Stimulated activated CD8-positive, alpha-beta memory T cell treated with anti-CD3 and anti-CD28 coated beads, Interleukin-7, amount 100 ng/mL, for 1 hour (primary cell): ENCODE results near the gene PACS1.
"Not testable (repeated sequence)": the region's sequence is repeated elsewhere in the genome, so short reads cannot be mapped to it uniquely, and the experiment has no call there.

Source experiments
- DNase-seq, 2 donors: peaks; one replicate each; pipeline ENCODE4 v3.0.0-alpha.2; 2020; ENCODE audit warnings: low read depth in 2 of 2

Gene PACS1

DNA sequence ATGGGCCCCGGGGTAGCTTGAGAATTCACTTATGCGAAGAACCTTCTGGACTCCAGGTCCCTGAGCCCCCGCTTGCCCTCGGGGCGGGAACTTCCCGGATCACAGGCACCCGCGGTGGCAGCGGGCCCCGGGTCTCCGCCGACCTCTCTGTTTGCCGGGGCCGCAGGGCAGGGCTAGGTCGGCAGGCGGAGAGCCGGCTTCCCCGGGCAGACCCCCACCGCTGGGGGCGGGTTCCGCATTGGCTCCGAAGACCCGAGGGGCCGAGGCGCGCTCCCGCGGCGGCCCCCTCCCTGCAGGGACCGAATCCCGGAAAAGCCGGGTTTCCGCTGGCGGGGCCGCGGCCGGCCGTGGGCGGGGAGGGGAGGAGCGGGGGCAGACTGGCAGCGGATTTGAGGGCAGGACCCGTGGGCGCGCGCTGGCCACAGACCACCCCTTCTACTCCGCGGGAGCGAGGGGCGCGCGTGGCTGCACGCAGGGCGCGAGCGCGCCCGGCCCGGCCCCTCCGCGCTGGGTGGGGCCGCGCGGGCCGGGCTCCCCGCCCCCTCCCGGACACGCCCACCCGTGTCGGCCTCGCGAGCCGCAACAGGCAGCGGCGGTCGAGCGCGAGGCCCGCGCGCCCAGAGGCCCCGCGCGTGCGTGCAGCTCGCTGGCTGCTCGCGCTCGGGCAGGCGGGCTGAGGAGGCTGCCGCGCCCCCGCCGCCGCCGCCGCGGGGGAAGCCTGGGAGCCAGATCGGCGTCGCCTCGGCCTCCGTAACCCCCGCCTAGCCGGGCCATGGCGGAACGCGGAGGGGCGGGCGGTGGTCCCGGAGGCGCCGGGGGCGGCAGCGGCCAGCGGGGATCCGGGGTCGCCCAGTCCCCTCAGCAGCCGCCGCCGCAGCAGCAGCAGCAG is at the start of gene PACS1:
Gene PACS1 (plus strand): TSS at position 558 of the 889 bp plus-strand sequence. CDS start 215 bp downstream, at position 773.
- peak; percentile 54 to 59 for DNase-seq

DNA sequence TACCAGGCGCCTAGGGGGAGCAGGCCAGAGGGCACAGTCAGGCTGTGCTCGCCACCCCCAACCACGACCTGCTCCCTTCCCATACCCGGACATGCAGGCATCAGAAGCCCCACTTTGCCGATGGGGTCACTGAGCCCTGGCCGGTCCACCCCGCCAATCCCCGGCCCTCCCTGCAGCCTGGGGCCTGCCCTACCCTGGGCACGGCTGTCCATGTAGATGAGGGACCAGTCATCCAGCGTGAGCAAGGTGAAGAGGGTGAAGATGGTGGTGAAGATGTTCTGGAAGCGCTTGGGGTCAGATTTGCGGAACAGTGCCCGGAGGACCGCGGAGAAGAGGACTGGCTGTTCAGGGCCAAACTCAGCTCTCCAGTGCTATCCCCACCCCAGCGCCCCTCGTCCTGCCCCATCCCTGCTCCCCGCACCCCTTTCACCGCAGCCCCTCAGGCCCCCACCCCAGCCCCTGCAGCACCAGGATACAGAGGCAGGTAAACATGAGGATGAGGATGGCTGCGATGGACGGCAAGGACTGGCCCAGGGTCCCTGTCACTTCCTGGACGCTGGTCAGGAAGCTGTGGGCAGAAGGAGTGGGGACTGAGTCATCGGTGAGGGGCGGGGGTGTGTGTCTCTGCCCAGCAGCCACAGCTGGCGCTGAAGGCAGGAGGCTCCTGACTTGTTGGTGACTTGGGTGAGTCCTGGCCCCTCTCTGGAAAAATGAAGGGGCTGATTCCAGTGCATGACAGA is 49.3 kb upstream of the PACS1 start:
- DNase-seq, result peak in 1 of 2 donors; percentile 16

DNA sequence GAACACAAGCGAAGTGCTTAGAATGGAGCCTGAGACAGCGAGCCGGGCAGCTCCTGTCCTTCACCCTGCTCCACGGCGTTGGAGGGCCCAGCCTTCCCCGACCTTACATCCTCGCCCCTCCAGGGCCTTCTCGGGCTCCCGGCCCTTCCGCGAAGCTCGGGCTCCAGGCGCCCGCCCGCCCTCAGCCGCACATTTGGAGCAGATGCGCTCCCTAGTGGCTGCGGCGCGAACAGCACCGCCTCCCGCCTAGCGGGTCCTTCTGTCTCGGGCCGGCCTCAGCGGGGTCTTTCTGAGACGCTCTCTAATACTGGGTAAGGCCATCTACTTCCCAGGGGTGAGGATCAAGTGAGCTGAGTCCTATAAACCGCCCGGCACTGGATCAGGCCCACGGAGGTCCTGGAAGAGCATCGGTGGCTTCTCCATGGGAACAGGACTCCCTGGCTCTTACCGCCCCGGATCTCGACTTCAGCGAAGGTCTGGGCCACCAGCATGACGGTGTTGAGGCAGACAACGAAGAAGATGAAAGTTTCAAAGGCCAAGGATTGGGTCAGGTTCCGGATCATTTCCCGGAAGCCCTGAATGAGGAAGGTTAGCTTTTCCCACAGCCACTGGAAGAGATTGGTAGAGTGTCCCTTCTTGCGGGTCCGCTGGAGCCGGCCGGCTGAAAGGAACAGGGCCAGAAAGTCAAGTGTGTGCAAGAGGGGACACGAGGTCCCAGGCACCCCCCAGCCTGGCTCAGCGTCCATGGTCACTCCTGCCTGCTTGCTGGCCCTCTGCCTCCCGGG is 47.5 kb upstream of the PACS1 start:
- DNase-seq, result peak; percentile 62 to 65

DNA sequence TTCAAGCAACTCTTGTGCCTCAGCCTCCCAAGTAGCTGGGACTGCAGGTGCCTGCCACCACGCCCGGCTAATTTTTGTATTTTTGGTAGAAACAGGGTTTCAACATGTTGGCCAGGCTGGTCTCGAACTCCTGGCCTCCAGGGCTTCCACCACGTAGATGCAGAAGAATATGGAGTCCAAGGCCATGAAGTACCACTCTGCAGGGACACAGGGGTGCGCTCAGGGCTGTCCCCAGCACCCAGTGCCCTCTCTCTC is 47.0 kb upstream of the PACS1 start:
- not testable (repeated sequence) for DNase-seq

DNA sequence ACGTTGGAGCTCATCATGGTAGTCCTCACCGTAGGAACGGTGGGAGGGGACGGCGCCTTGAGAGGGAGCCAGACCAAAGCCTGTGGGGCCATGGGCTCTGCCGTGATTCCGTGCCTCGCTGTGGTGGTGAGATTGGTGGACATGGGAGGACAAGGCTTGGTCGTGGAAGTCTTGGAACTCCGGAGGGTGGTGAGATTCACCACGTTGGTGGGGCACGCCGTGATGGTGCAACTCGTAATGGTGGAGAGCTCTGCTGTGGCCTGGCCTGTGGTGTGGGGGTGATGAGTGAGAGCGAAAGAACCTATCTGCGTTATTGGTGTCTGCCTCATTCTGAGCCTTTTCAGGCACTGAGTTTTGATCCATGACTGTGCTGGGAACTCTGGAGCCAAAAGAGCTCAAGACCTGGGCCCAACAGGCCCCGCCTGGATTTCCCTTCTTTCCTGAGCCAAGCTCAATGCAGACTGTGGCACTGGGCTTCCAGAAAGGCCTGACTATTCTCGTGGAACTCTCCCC is 44.0 kb upstream of the PACS1 start, which contains the start of gene CATSPER1:
Gene CATSPER1 (minus strand): TSS at position 463 of the 513 bp plus-strand sequence. CDS start 100 bp downstream, at position 363.
- DNase-seq, result no peak

DNA sequence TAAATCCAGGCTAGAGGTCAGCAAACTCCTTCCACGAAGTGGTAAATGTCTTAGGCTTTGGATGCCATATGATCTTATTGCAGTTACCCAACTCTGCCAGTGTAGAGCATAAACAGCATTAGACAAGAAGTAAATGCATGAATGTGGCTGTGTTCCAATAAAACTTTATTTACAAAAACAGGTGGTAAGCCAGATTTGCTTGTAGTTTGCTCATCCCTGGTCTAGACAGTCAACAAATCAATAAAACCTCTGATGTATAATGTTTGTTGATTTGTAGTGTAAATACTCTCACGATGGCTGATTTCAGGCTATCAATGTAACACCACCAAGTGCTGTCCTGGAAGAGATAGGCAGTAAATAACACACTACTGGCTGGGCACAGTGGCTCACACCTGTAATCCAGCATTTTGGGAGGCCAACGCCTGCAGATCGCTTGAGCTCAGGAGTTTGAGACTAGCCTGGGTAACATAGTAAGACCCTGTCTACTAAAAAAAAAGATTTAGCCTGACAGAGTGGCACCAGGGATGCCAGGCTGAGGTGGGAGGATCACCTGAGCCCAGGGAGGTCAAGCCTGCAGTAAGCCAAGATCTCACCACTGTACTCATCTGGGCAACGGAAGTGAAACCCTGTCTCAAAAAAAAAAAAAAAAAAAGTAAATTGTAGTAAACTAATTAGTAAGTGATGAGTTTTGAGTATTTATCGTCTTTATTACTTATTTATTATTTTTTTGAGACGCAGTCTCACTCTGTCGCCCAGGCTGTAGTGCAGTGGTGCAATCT is 36.9 kb upstream of the PACS1 start:
- DNase-seq, result no peak

DNA sequence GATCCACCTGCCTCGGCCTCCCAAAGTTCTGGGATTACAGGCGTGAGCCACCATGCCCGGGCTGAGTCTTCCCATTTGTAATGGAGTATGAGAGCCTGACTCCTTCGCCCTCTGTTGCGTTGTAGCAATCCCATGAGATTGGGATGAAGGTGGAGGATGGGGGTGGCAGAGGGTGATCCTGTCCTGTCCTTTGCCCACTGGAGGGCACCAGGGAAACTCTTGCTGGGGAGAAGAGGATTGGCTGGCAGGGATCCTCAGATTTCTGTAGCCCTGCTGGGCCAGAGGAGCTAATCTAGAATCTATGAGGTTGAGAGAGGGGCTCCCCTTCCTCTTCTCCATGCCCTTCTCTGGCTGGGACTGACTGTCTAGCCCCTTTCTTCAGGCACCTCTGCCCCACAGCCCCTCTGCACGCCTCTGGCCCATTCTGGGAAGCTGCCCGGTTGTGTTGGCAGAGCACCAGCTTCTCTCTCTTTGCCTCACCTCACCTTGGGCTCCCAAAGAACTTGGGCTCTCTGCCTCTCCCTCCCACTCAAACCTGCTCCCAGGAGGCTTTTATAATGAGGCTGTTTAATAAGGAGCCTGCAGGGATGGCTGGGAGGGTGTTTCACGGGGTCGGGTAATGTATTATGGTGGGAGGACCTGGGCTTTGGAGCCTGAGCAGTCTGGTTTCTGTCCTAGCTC is 34.3 kb upstream of the PACS1 start:
- no peak for DNase-seq

DNA sequence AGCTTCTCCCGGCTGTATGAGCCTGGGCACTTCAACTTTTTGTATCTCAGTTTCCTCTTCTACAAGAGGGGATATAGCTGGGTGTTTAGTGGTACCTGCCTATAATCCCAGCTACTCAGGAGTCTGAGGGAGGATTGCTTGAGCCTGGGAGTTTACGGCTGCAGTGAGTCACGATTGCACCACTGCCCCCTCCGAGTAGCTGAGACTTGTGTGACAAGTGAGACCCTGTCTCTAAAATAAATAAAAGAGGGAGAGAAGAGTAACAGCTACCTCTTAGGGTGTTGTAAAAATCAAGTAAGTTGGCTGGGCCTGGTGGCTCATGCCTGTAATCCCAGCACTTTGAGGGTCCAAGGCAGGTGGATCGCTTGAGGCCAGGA is 33.8 kb upstream of the PACS1 start:
- DNase-seq, result no peak

- DNase-seq, result no peak
These were observed 32.7 kb upstream of the PACS1 start for GRCh38 chr11:66037327-66037726.

- DNase-seq, result no peak
These were observed 30.3 kb upstream of the PACS1 start for GRCh38 chr11:66039765-66040164.

DNA sequence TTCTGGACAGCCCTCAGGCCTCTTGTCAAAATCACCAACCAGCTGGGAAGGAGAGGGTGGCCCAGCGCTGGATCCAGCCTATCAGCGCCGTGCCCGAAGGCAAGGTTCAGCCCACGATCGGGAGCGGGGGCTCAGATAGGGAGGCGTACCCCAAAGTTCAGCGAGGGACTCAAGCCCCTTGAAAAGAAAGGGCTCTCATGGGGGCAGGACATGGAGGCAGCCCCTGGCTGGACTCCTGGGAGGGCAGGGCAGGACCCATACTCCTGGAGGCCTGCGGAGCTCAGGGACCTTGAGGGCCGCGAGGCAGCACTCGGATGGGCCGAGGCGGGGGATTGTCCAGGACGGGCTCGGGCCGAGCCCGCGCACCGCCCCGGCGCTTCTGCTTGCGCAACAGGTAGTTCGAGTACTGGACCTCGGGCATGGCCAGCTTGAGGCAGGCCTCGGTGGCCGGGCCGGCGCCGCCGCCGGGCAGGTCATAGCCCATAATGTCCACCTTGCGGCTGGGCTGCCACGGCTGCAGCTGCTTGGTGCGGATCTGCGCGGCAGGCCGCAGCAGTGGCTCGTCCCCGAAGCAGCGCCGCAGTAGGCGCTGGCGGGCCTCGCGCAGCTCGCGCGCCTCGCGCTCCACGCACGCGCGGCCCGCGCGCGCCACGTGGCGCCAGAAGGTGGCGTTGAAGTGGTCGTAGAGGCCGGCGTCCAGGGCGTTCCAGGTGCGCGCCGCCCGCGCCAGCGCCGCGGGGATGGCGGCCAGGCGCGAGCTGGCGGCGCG is 27.7 kb upstream of the PACS1 start:
- DNase-seq, result no peak

DNA sequence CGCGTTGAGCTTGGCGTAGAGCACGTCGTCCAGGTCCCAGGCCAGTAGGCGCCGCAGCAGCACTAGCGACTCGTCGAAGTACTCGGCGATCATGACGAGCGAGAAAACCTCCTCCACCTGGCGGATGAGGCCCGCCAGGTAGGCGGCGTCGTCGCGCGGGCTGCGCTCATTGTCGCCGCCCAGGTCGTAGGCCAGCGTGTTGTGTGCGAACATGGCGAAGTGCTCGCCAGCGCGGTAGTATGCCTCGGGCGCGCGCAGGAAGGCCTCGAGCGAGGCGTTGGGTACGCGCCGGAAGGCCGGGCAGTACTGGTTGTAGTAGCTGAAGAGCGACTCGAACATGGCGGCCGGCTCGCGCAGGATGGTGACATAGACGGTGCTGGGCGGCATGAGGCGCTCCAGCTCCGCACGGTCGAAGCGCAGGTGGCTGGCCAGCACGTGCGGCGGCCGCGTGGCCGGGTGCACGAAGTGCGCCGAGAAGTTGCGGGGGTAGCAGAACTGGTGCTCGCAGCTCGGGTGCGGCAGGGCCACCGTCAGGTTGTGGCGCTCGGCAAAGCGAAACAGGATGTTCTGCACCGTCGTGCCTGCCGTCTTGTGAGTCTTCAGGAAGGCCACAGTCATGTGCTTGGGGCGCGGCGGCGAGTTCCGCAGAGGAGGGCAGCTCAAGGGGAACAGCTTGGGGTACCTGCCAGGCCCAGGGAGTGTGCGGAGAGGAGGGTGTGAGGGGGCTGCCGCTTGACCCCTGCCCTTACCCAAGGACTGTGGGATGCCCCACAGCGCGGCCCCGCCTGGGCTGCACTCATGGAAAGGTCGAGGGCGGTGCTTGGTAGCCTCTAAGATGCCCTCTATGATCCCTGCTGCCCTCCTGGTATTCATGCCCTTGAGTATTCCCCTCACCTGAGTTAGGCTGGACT is 26.8 kb upstream of the PACS1 start:
- no peak for DNase-seq

- DNase-seq, result no peak
These were observed 25.3 kb upstream of the PACS1 start for GRCh38 chr11:66044757-66045156.

- DNase-seq, result peak; percentile 55 to 75
These were observed 24.9 kb upstream of the PACS1 start for GRCh38 chr11:66045177-66045639.

GRCh38 chr11:66046901-66047300 is 23.2 kb upstream of the PACS1 start:
- DNase-seq, result no peak

DNA sequence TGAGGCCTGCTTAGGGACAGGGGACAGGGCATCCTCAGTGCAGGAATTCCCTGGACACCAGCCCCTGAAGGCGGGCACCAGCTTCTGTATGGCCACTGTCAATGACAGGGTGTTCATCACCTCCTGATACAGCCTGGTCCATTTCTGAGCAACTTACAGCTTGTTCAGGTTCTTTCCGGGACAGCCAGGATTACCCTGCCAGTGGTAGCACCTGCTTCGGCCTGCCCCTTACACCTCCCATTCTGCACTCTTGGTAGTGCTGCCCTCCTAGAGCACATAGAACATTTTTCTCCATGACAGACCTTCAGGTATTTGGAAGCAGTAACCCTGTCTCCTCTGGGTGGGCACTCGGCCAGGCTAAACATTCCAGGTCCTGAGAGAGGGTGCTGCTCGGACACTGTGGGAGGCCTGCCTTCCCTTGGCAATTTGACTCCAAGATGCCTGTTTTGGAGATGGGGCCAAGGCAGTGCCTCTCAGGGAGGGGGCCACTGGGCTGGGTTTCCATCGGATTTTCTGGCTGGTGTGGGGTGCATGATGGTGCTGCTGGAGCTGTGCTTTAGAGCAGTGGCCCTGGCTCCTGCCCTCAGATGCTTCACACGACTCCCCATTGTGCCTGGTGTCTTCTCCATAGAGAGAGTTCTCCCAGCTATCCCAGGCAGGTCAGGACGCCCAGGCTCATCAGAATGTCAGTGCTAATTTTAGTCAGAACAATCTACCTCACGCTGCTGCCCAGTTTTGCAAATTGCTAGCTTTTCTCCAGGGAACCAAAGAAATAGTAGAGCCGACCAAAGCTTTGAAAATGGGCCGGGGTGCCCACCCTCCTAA is 22.3 kb upstream of the PACS1 start:
- no peak for DNase-seq

DNA sequence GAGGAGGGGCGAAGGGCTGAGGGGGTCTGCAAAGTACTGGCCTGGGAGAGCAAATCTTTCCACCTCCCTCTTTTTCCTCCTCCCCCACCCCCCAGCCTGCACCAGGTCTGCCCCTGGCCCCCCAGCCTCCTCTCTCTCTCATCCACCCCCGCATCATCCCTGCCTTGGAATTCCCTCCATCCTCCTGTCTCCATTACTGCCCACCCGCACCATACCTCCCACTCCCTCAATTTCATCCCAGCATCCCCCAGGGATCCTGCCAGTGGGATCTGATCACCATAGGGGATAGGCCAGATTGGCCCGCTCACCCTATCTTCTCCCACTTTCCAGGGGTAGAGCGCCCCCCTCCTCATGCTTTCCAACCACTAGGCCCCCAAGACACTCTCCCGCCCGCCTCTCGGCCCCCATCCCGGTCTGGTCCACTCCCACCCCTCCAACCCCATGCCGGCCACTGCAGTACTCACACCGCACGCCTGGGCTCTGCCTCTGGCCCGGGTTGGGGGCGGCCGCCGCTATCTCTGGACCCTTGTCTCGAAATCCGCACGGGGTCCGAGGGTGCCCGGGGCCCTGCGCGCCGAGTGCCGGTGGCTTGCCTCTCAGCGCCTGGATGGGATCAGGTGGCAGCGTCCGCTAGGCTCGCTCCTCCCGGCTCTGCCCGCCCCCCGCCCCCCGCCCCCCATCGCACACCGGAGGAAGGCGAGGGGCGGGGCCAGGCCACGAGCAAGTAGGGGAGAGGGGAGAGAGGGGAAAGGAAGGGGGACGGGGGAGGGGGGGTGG is 21.3 kb upstream of the PACS1 start, which contains the start of gene GAL3ST3:
Gene GAL3ST3 (minus strand): TSS at position 615 of the 777 bp plus-strand sequence. CDS start 3,746 bp downstream, outside the sequence.
- DNase-seq, result no peak
